ENCODE measurements around the gene NFE2.
"Not testable (repeated sequence)": the region's sequence is repeated elsewhere in the genome, so short reads cannot be mapped to it uniquely, and the experiment has no call there.

NFE2 gene

DNA sequence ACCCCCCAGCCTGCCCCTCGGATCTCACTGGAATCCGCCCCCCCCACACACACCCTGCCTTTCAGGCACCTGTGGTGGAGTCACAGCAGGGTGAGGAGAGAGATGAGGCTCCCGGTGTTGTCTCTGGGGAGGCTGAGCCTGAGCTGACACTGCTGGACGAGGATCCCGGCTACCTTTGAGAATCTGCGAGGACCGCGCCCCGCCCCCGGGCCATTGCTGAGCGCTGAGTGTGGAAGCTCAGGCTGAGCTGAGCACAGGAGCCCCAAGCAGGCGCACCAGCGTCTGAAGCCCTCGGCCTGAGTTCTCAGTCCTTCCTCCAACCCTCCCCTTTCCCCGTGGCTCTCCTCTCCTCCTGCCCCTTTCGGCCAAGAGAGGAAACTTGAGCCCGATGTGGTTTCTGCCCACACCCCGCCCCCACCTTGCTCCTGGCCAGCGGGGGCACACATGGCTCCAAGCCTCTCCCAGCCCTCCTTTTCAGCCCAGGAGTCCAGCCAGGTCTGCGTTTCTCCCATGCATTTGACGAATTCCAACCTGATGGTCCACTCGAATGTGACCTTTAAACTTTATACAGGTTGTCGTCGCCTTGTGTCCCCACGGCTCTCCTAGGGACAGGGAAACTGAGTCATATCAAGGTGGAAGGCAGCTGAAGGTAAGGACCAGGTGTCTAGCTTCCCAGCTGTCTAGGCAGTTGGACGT lies at the start of gene NFE2:
NFE2 (minus strand) TSS at position 284 of the 696 bp plus-strand sequence. CDS start 5,767 bp downstream, outside the sequence.
- no peak for FAIRE-seq

DNA sequence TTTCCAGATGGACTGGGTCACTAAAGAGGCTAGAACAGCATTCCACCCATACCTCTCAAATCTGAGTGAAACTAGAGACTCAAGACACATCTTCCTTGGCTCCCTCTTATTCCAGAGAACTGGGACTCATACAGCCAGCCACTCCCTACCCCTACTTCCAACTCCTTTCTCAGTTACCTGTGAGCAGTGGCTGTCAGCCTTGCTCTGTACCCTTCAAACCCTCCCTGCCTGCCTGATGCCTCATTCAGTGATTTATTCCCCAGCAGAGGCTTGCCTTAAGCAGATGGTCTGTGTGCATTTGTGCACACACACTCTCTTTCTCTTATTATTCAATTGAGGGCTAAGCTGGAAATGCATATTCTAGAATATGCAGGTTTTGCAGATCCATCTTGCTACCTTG lies 48.9 kb upstream of the NFE2 start:
- no peak for FAIRE-seq

- FAIRE-seq: no peak
These were observed 48.2 kb upstream of the NFE2 start for GRCh38 chr12:54349036-54349435.

GRCh38 chr12:54341378-54342300 lies 40.8 kb upstream of the NFE2 start:
- no peak for FAIRE-seq

GRCh38 chr12:54340846-54341245 lies 40.0 kb upstream of the NFE2 start:
- no peak for FAIRE-seq

- FAIRE-seq: no peak
These were observed 38.0 kb upstream of the NFE2 start for GRCh38 chr12:54338698-54339296.

- FAIRE-seq: no peak
These were observed 37.2 kb upstream of the NFE2 start for GRCh38 chr12:54337854-54338650.

GRCh38 chr12:54337280-54337842 lies 36.5 kb upstream of the NFE2 start:
- no peak for FAIRE-seq

GRCh38 chr12:54333420-54334034 lies 32.7 kb upstream of the NFE2 start:
- FAIRE-seq: no peak

GRCh38 chr12:54331461-54331860 lies 30.6 kb upstream of the NFE2 start:
- FAIRE-seq: no peak

DNA sequence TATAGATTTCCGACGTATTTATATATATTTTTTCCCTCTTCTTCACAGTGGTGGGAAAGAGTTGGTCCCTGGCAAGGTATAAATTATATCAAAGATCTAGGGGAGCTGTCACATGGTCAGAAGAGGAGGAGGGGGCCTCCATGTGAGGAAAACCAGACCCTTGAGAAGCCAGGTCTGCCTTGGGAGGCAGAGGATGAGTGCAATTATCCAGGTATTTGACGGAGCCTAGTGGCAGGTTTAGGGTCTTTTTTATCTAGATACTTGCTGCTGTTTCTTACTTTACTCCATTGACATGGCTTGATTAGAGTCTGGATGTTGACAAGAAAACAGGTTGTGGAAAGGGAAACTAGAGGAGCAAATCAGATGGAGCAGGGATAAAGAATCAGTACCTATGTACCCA lies 29.6 kb upstream of the NFE2 start:
- FAIRE-seq: no peak

DNA sequence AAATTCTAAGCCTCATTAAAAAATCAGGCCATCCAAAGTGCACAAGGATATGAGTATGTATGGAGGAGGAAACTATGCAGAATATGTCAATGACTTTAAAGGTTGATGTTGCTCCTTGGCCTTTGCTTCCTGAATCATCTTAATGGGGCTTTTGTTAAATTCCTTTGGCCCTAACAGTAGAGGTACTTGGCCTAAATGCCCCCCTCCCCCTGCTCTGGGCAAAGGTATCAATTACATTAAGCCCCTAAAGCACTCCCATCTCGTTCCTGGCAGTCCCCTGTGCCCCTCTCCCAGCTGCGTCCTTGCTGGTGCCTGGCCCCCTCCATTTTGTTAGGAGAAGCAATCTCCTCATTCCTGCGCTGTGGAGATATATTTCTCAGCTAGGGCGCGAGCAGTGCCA lies 28.9 kb upstream of the NFE2 start:
- FAIRE-seq: peak; percentile 98

- peak; percentile 66 for FAIRE-seq
These were observed 28.0 kb upstream of the NFE2 start for GRCh38 chr12:54328595-54329337.

DNA sequence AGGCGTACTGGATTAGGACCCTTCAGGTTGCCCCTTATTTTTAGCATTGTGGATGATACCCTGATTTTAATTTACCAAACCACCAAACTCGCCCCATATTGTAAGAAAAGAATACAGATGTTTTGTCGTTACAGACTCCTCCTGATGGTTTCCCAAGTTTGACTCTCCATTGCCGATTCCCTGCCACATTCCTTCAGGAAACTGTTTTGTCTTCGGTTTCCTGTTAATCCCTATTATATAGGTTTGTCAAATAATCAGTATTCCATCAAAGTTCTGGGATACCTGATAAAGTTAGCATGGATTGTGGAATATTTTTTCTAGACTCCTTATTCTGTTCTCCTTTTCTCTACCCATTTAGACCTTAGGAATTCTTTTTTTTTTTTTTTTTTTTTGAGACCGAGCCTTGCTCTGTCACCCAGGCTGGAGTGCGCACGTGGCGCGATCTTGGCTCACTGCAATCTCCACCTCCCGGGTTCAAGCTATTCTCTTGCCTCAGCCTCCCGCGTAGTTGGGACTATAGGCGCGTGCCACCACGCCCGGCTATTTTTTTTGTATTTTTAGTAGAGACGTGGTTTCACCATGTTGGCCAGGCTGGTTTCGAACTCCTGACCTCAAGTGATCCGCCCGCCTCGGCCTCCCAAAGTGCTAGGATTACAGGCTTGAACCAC lies 24.8 kb upstream of the NFE2 start:
- FAIRE-seq: peak; percentile 44

GRCh38 chr12:54324617-54325441 lies 24.0 kb upstream of the NFE2 start, which contains the start of gene COPZ1:
Gene COPZ1, plus strand, starts transcription at chr12:54325131. Its CDS starts 33 bp downstream, at chr12:54325164.
- peak; percentile 97 for FAIRE-seq

DNA sequence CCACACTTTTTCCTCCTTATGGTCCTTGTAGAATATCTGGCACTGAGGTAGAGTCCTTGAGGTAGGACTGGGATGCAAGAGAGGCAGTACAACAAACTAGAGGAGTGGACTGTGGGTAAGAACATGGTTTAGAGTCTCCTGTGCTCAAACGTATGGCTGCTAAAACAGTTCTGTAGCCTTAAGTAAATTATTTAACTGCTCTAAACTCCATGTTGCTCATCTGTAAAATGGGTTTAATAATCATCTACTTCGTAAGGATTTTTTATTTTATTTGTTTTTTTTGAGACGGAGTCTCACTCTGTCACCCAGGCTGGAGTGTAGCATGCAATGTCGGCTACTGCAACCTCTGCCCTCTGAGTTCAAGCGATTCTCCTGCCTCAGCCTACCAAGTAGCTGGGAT lies 20.5 kb upstream of the NFE2 start:
- no peak for FAIRE-seq

DNA sequence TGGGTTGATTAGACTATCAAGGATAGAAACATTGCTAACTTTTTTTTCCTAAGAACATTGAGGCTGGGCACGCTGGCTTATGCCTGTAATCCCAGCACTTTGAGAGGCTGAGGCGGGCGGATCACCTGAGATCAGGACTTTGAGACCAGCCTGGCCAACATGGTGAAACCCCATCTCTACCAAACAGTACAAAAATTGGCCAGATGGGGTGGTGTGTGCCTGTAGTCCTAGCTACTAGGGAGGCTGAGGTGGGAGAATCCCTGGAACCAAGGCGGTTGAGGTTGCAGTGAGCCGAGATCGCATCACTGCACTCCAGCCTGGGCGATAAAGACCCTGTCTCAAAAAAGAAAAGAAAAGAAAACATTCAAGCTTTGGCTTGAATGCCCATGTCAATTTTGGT lies 11.5 kb upstream of the NFE2 start:
- FAIRE-seq: not testable (repeated sequence)

DNA sequence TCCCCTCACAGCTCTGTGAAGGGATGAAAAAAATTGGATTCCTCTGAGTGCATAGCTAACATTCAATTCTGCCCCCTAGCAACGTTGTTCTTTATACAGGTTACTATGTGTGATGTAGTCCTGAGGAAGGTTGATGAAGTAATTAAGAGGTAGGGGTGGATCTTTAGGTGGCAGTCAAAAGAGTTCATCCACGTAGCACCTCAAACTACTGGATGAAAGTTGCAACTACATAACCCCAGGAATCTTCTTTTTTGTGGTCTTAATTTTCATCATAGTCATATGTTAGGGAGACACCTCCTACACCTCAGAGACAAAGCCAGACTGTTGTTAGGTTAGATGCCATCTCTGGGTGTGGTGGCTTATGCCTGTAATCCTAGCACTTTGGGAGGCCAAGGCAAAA lies 10.2 kb upstream of the NFE2 start:
- no peak for FAIRE-seq

GRCh38 chr12:54306925-54307741 lies 6.3 kb upstream of the NFE2 start:
- FAIRE-seq: no peak

Data from G401.6 (cell line).